ENCODE measurements around the gene FOXD4L3.
"Not testable (repeated sequence)": the region's sequence is repeated elsewhere in the genome, so short reads cannot be mapped to it uniquely, and the experiment has no call there.

Gene FOXD4L3

GRCh38 chr9:68302567-68302966 is at the start of gene FOXD4L3:
FOXD4L3 (plus strand) TSS chr9:68302867; CDS start chr9:68302952, 85 bp downstream.
- not testable (repeated sequence) for DNase-seq

- DNase-seq = not testable (repeated sequence)
Observed at GRCh38 chr9:68281041-68281440, 21.6 kb upstream of the FOXD4L3 start.

GRCh38 chr9:68303771-68304170 is 1.1 kb downstream of the FOXD4L3 start:
- DNase-seq = not testable (repeated sequence)

GRCh38 chr9:68304212-68304611 is 1.5 kb downstream of the FOXD4L3 start:
- DNase-seq = not testable (repeated sequence)

- DNase-seq = not testable (repeated sequence)
Observed at GRCh38 chr9:68304777-68305176, 2.1 kb downstream of the FOXD4L3 start.

GRCh38 chr9:68305680-68306285 is 3.1 kb downstream of the FOXD4L3 start:
- not testable (repeated sequence) for DNase-seq

GRCh38 chr9:68306391-68306964 is 3.8 kb downstream of the FOXD4L3 start:
- not testable (repeated sequence) for DNase-seq

GRCh38 chr9:68307127-68307526 is 4.5 kb downstream of the FOXD4L3 start:
- not testable (repeated sequence) for DNase-seq

GRCh38 chr9:68307654-68308053 is 5.0 kb downstream of the FOXD4L3 start:
- DNase-seq = not testable (repeated sequence)

- not testable (repeated sequence) for DNase-seq
Observed at GRCh38 chr9:68311208-68311607, 8.5 kb downstream of the FOXD4L3 start.

- DNase-seq = not testable (repeated sequence)
Observed at GRCh38 chr9:68318209-68318608, 15.5 kb downstream of the FOXD4L3 start.

- DNase-seq = not testable (repeated sequence)
Observed at GRCh38 chr9:68323749-68324148, 21.1 kb downstream of the FOXD4L3 start.

- not testable (repeated sequence) for DNase-seq
Observed at GRCh38 chr9:68324518-68324917, 21.9 kb downstream of the FOXD4L3 start.

GRCh38 chr9:68329106-68329505 is 26.4 kb downstream of the FOXD4L3 start:
- not testable (repeated sequence) for DNase-seq

GRCh38 chr9:68330531-68331173 is 28.0 kb downstream of the FOXD4L3 start:
- not testable (repeated sequence) for DNase-seq

- not testable (repeated sequence) for DNase-seq
Observed at GRCh38 chr9:68332122-68332521, 29.5 kb downstream of the FOXD4L3 start.

- not testable (repeated sequence) for DNase-seq
Observed at GRCh38 chr9:68335935-68336334, 33.3 kb downstream of the FOXD4L3 start.

- DNase-seq = not testable (repeated sequence)
Observed at GRCh38 chr9:68336639-68337339, 34.1 kb downstream of the FOXD4L3 start.

GRCh38 chr9:68338000-68338399 is 35.3 kb downstream of the FOXD4L3 start:
- DNase-seq = not testable (repeated sequence)

- not testable (repeated sequence) for DNase-seq
Observed at GRCh38 chr9:68342265-68343025, 39.8 kb downstream of the FOXD4L3 start.

- DNase-seq = not testable (repeated sequence)
Observed at GRCh38 chr9:68343242-68343641, 40.6 kb downstream of the FOXD4L3 start.

- not testable (repeated sequence) for DNase-seq
Observed at GRCh38 chr9:68343992-68344391, 41.3 kb downstream of the FOXD4L3 start.

All from NCI-H1105 treated with DMSO at 0.1 percent for 48 hours (cell line).